NAMALWA (cell line): Measurements from ENCODE around the gene TSPAN10.

Experiments
- DNase-seq: peaks from one replicate; pipeline ENCODE4 v3.0.0-alpha.2; 2015; ENCODE audit warnings: low spot score

TSPAN10 gene

GRCh38 chr17:81635431-81635830 lies 1.6 kb upstream of the TSPAN10 start:
- DNase-seq, result no peak

- no peak for DNase-seq
Measured at GRCh38 chr17:81635973-81636504, 957 bp upstream of the TSPAN10 start.

- no peak for DNase-seq
Measured at GRCh38 chr17:81638683-81639082, 1.7 kb downstream of the TSPAN10 start.

- no peak for DNase-seq
Measured at GRCh38 chr17:81640011-81640410, 3.0 kb downstream of the TSPAN10 start.

- no peak for DNase-seq
Measured at GRCh38 chr17:81641825-81642489, 5.0 kb downstream of the TSPAN10 start.

- DNase-seq, result no peak
Measured at GRCh38 chr17:81644496-81644895, 7.5 kb downstream of the TSPAN10 start.

- no peak for DNase-seq
Measured at GRCh38 chr17:81644976-81645952, 8.3 kb downstream of the TSPAN10 start.

GRCh38 chr17:81646869-81647600 lies 10.0 kb downstream of the TSPAN10 start:
- DNase-seq, result no peak

GRCh38 chr17:81647640-81648012 lies 10.6 kb downstream of the TSPAN10 start:
- no peak for DNase-seq

- DNase-seq, result no peak
Measured at GRCh38 chr17:81648013-81648706, 11.2 kb downstream of the TSPAN10 start.

- no peak for DNase-seq
Measured at GRCh38 chr17:81648707-81649085, 11.7 kb downstream of the TSPAN10 start.

- no peak for DNase-seq
Measured at GRCh38 chr17:81650951-81651350, 14.0 kb downstream of the TSPAN10 start.

GRCh38 chr17:81651692-81652091 lies 14.7 kb downstream of the TSPAN10 start:
- DNase-seq, result no peak

- no peak for DNase-seq
Measured at GRCh38 chr17:81652906-81653771, 16.1 kb downstream of the TSPAN10 start.

- no peak for DNase-seq
Measured at GRCh38 chr17:81655378-81656117, 18.6 kb downstream of the TSPAN10 start.

- no peak for DNase-seq
Measured at GRCh38 chr17:81656118-81656743, 19.2 kb downstream of the TSPAN10 start, which contains the start of gene PDE6G. Gene PDE6G (minus strand): TSS chr17:81656542. CDS start chr17:81653305, 3,237 bp downstream.

- DNase-seq, result no peak
Measured at GRCh38 chr17:81656835-81657234, 19.8 kb downstream of the TSPAN10 start.

GRCh38 chr17:81659038-81659437 lies 22.0 kb downstream of the TSPAN10 start:
- no peak for DNase-seq

GRCh38 chr17:81660441-81660840 lies 23.4 kb downstream of the TSPAN10 start:
- DNase-seq, result no peak
